ENCODE results near the gene UCN3. TPM values are rescaled to one million over a fixed set of nuclear protein-coding genes. Genes with fewer than 3 reads are reported as not detected.

Gene UCN3
- total RNA-seq, 2 experiments from 2014 or later: not detected

GRCh38 chr10:5346881-5347280 lies 17.9 kb upstream of the UCN3 start:
- Mint-ChIP-seq H3K27me3 (peaks cover 5% of the 10 kb centered on the region), H3K4me3 (no peak overlapping the region), H3K36me3 (ENCODE audit: low read depth) (no peaks in the 10 kb centered on the region), H3K27ac (no peak overlapping the region), H3K4me1 (no peaks in the 10 kb centered on the region), H3K9me3 (no peaks in the 10 kb centered on the region)
- no peak for DNase-seq
- ChIA-PET POLR2A (no interaction called here), CTCF (no interaction called here)

DNA sequence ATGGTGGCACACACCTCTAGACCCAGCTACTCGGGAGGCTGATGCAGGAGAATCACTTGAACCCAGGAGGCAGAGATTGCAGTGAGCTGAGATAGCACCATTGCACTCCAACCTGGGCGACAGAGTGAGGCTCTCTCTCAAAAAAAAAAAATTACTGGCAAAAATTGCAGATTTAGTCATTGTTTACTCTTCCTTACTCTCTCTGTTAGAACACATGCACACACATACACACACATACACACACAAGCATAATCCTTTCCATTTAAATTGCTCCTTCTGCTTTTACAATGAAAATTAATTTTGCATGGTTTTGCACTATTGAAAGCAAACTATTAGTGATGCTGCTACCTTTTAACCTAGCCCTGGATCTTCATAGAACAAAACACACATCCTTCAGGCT lies 15.4 kb upstream of the UCN3 start:
- DNase-seq: no peak
- Mint-ChIP-seq H3K4me1 (no peaks in the 10 kb centered on the region), H3K4me3 (no peak overlapping the region), H3K27ac (no peak overlapping the region), H3K36me3 (ENCODE audit: low read depth) (no peaks in the 10 kb centered on the region), H3K27me3 (peaks cover 3% of the 10 kb centered on the region), H3K9me3 (no peaks in the 10 kb centered on the region)
- POLR2A ChIA-PET: no interaction called here
- CTCF ChIA-PET: no interaction called here

DNA sequence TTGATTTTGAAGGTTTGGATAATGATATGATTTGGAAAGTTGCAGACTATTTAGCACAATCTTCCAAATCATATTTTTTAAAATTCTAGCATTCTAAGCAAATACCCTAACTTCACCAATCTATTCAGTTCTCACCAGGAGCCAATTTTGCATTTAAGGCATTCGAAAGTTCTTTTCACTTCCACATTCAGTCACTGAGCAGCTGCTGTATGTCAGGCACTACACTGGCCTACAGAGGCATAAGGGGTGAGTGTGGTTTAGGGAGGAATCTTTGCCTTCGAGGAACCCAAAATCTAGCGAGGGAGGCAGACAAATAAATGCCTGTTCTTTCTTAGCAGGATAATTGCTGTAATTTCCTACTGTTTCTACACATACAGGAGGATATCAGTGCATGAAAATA lies 10.7 kb upstream of the UCN3 start:
- H3K4me3 Mint-ChIP-seq: no peak overlapping the region
- peaks cover 4% of the 10 kb centered on the region for H3K27me3 Mint-ChIP-seq
- ChIA-PET POLR2A (no interaction called here), CTCF (no interaction called here)
- peaks cover 5% of the 10 kb centered on the region for H3K4me1 Mint-ChIP-seq
- no peaks in the 10 kb centered on the region for H3K9me3 Mint-ChIP-seq
- no peaks in the 10 kb centered on the region for H3K36me3 Mint-ChIP-seq (ENCODE audit: low read depth)
- no peak for DNase-seq
- H3K27ac Mint-ChIP-seq: no peak overlapping the region

DNA sequence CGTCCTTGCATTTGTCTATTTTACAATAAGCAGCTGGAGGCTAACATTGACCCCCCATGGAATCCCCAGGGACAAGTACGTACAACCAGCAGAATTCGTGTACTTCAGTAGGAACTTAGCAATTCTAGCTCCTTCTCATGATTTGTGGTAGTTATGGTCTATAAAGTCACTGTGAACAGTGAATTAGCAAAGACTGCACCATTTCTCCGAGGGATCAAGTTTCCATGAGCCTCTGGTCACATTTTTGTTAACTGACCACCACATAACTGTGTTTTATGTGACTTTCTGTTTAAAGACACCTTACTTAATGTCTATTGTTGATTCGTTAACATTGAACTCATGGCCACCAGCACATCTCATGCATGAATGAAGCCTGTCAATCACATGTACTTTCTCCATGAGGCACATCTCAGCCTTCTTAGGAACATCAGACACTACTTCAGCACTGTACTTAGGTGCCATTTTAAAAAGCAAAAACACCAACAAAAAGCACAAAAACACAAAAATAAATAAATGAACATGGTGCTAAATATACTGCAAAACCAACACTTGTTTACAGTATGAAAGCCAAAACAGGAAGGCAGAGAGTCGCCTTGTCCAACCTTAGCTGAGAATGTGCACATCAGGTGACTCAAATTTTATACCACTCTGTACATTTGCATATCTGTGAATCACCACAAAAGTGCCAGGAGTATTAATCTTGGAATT lies 9.0 kb upstream of the UCN3 start:
- Mint-ChIP-seq H3K27me3 (peaks cover 13% of the 10 kb centered on the region), H3K4me1 (peaks cover 5% of the 10 kb centered on the region), H3K9me3 (no peaks in the 10 kb centered on the region), H3K27ac (no peak overlapping the region), H3K36me3 (ENCODE audit: low read depth) (no peaks in the 10 kb centered on the region), H3K4me3 (no peak overlapping the region)
- ChIA-PET CTCF (interaction anchor here (1.1 kb wide), 1 partner anchor 506 kb away, joined by 3 read pairs; no protein-coding TSS in a partner anchor), POLR2A (no interaction called here)
- no peak for DNase-seq

GRCh38 chr10:5356302-5356763 lies 8.4 kb upstream of the UCN3 start:
- no peaks in the 10 kb centered on the region for H3K9me3 Mint-ChIP-seq
- no peak overlapping the region for H3K27ac Mint-ChIP-seq
- H3K4me1 Mint-ChIP-seq: peaks cover 5% of the 10 kb centered on the region
- POLR2A ChIA-PET: no interaction called here
- H3K36me3 Mint-ChIP-seq (ENCODE audit: low read depth): no peaks in the 10 kb centered on the region
- no peak for DNase-seq
- H3K4me3 Mint-ChIP-seq: no peak overlapping the region
- H3K27me3 Mint-ChIP-seq: peaks cover 16% of the 10 kb centered on the region
- CTCF ChIA-PET: no interaction called here

DNA sequence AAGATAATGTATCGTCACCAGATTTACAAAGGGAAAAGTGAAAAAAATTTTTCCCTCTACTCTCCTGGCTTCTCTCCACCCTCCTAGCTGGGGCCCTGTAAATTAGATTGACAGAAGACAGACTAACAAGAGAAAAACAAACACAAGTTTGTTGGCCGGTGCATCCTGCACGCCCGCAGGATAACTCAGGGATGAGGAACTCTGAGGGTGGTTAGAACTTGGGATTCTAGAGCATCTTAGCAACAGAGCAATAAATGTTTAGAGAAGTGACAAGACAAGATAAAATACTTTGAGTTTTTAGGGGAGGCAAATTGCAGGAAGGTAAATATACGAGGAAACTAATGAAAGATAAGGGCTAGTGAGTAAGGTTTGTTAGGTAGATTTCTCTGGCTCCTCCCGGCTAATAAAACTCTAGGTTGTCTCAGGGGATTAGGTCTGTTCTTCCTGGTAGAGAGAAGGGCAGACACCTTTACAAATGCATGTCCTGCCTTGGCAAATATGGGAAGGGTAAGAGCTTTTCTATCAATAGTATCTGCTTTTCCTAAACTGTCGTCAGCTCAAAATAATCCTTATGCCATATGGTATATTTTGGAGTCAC lies 4.3 kb upstream of the UCN3 start:
- H3K9me3 Mint-ChIP-seq: no peaks in the 10 kb centered on the region
- no peak for DNase-seq
- no peak overlapping the region for H3K4me3 Mint-ChIP-seq
- H3K27ac Mint-ChIP-seq: no peak overlapping the region
- CTCF ChIA-PET: interaction anchor here (1.6 kb wide), 1 partner anchor 17 kb away, joined by 3 read pairs; no protein-coding TSS in a partner anchor
- peaks cover 24% of the 10 kb centered on the region for H3K27me3 Mint-ChIP-seq
- peaks cover 5% of the 10 kb centered on the region for H3K4me1 Mint-ChIP-seq
- POLR2A ChIA-PET: no interaction called here
- H3K36me3 Mint-ChIP-seq (ENCODE audit: low read depth): no peaks in the 10 kb centered on the region

- H3K4me1 Mint-ChIP-seq: no peaks in the 10 kb centered on the region
- H3K27ac Mint-ChIP-seq: no peak overlapping the region
- CTCF ChIA-PET: no interaction called here
- no peaks in the 10 kb centered on the region for H3K9me3 Mint-ChIP-seq
- no peak overlapping the region for H3K4me3 Mint-ChIP-seq
- no peaks in the 10 kb centered on the region for H3K36me3 Mint-ChIP-seq (ENCODE audit: low read depth)
- DNase-seq: no peak
- POLR2A ChIA-PET: no interaction called here
- peaks cover 30% of the 10 kb centered on the region for H3K27me3 Mint-ChIP-seq
Observed at GRCh38 chr10:5361966-5362365, 2.8 kb upstream of the UCN3 start.

DNA sequence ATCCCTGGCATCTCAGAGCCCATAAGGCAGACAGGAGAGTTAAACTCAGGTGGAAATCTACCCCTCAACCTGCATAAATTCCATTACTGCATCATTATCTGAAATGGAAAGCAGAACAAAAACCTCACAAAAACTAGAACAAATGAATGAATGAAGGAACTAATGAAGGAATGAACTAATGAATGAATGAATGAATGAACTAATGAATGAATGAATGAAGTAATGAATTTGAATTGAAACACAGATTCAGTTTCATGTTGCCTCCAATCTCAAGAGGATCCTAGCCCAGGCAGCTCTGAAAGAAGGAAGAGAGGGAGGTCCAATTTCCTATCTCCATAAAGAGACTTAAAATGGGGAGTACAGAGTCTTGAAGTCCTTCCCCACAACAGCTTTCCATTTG lies 1.9 kb upstream of the UCN3 start:
- H3K36me3 Mint-ChIP-seq (ENCODE audit: low read depth): no peaks in the 10 kb centered on the region
- ChIA-PET POLR2A (no interaction called here), CTCF (no interaction called here)
- H3K27ac Mint-ChIP-seq: no peak overlapping the region
- no peak overlapping the region for H3K4me3 Mint-ChIP-seq
- no peak for DNase-seq
- no peaks in the 10 kb centered on the region for H3K9me3 Mint-ChIP-seq
- peaks cover 36% of the 10 kb centered on the region for H3K27me3 Mint-ChIP-seq
- no peaks in the 10 kb centered on the region for H3K4me1 Mint-ChIP-seq

GRCh38 chr10:5364374-5364773 lies 392 bp upstream of the UCN3 start:
- Mint-ChIP-seq H3K4me1 (no peaks in the 10 kb centered on the region), H3K4me3 (no peak overlapping the region), H3K27me3 (peaks cover 39% of the 10 kb centered on the region), H3K27ac (no peak overlapping the region), H3K9me3 (no peaks in the 10 kb centered on the region), H3K36me3 (ENCODE audit: low read depth) (no peaks in the 10 kb centered on the region)
- CTCF ChIA-PET: no interaction called here
- DNase-seq: no peak
- POLR2A ChIA-PET: no interaction called here

- no peaks in the 10 kb centered on the region for H3K36me3 Mint-ChIP-seq (ENCODE audit: low read depth)
- H3K27ac Mint-ChIP-seq: no peak overlapping the region
- ChIA-PET POLR2A (no interaction called here), CTCF (no interaction called here)
- no peak for DNase-seq
- no peaks in the 10 kb centered on the region for H3K4me1 Mint-ChIP-seq
- peaks cover 6% of the 10 kb centered on the region for H3K9me3 Mint-ChIP-seq
- peaks cover 31% of the 10 kb centered on the region for H3K27me3 Mint-ChIP-seq
- H3K4me3 Mint-ChIP-seq: no peak overlapping the region
Observed at GRCh38 chr10:5365928-5366327, 1.2 kb downstream of the UCN3 start.

DNA sequence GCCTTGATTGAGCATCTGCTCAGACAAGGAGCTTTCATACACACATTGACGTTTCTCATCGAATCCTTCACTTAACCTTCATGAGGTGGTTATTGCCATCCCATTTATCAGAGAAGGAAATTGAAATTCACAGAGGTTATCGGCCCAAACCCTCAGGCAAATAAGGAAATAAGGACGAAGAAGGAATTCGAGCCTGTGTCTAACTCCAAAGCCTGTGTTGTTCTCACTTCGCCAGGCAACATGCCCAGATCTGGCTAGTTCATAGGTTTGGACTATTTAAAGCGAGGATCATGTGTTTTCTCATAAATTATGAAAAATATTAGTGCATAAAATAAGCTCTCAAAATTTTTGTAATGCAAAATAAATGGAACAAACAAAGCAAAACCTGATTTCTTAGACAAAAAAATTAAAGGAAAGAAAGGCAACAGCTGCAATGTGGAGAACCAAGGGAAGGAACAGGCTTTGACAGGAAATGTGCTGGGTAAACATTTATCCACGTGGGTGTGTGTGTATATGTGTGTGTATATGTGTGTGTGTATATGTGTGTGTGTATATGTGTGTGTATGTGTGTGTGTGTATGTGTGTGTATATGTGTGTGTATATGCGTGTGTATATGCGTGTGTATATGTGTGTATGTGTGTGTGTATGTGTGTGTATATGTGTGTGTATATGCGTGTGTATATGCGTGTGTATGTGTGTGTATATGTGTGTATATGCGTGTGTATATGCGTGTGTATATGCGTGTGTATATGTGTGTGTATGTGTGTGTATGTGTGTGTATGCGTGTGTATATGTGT lies 4.8 kb downstream of the UCN3 start:
- H3K27ac Mint-ChIP-seq: no peak overlapping the region
- POLR2A ChIA-PET: no interaction called here

GRCh38 chr10:5370493-5371352 lies 6.0 kb downstream of the UCN3 start:
- Mint-ChIP-seq H3K27me3 (peaks cover 20% of the 10 kb centered on the region), H3K36me3 (ENCODE audit: low read depth) (no peaks in the 10 kb centered on the region), H3K4me1 (no peaks in the 10 kb centered on the region), H3K9me3 (peaks cover 12% of the 10 kb centered on the region), H3K4me3 (no peak overlapping the region), H3K27ac (no peak overlapping the region)
- no peak for DNase-seq
- ChIA-PET POLR2A (no interaction called here), CTCF (no interaction called here)

More for the DNA sequence above, 4.8 kb downstream of the UCN3 start:
- no peak for DNase-seq
- Mint-ChIP-seq H3K27me3 (peaks cover 20% of the 10 kb centered on the region), H3K4me1 (no peaks in the 10 kb centered on the region), H3K9me3 (peaks cover 12% of the 10 kb centered on the region), H3K4me3 (no peak overlapping the region), H3K36me3 (ENCODE audit: low read depth) (no peaks in the 10 kb centered on the region)
- CTCF ChIA-PET: no interaction called here

- H3K4me3 Mint-ChIP-seq: no peak overlapping the region
- peaks cover 12% of the 10 kb centered on the region for H3K9me3 Mint-ChIP-seq
- CTCF ChIA-PET: no interaction called here
- DNase-seq: no peak
- peaks cover 6% of the 10 kb centered on the region for H3K27me3 Mint-ChIP-seq
- no peak overlapping the region for H3K27ac Mint-ChIP-seq
- no peaks in the 10 kb centered on the region for H3K36me3 Mint-ChIP-seq (ENCODE audit: low read depth)
- POLR2A ChIA-PET: no interaction called here
- peaks cover 3% of the 10 kb centered on the region for H3K4me1 Mint-ChIP-seq
Observed at GRCh38 chr10:5373307-5373706, 8.5 kb downstream of the UCN3 start.
